Neural crest cell (in vitro differentiated cells): ENCODE measurements around the gene GOPC. TPM values are rescaled to one million over a fixed set of nuclear protein-coding genes. Genes with fewer than 3 reads are reported as not detected.

Source experiments
- DNase-seq: peaks from one replicate; pipeline ENCODE4 v3.0.0; 2021; ENCODE audit warnings: low read depth, mixed read lengths, low spot score
- H3K27ac Mint-ChIP-seq: one replicate; pipeline ENCODE4 v1.8.0; 2021; ENCODE audit warnings: mild to moderate bottlenecking, mixed read lengths; ENCODE audit not compliant: unreplicated experiment
- H3K27me3 Mint-ChIP-seq: 2 replicates; pipeline ENCODE4 v1.8.0; 2021; ENCODE audit warnings: low read depth, mild to moderate bottlenecking, mixed read lengths
- H3K36me3 Mint-ChIP-seq: 2 replicates; pipeline ENCODE4 v1.8.0; 2021; ENCODE audit warnings: low read depth, mild to moderate bottlenecking, mixed read lengths
- H3K4me1 Mint-ChIP-seq: 2 replicates; pipeline ENCODE4 v1.8.0; 2021; ENCODE audit warnings: mixed read lengths
- H3K4me3 Mint-ChIP-seq: one replicate; pipeline ENCODE4 v1.8.0; 2021; ENCODE audit warnings: mild to moderate bottlenecking, mixed read lengths
- H3K9me3 Mint-ChIP-seq: 2 replicates; pipeline ENCODE4 v1.8.0; 2021; ENCODE audit warnings: mixed read lengths
- CTCF ChIP-seq: fragments of 200-600 bp; sonication (generic); conservative IDR thresholded peaks from 2 replicates; pipeline ENCODE4 v1.5.0; 2021; ENCODE audit warnings: antibody characterized with exemption, mild to moderate bottlenecking
- total RNA-seq: library from RNA; stranded (reverse); gene quantifications from 2 replicates; pipeline ENCODE4 v1.2.1, GENCODE V29; 2021

Gene GOPC
- total RNA-seq, 1 donor from 2014 or later = 30.7 TPM

GRCh38 chr6:117515326-117515725 is 87.0 kb downstream of the GOPC start:
- no peak for DNase-seq
- Mint-ChIP-seq H3K27me3 (no peaks in the 10 kb centered on the region), H3K36me3 (peaks cover 6% of the 10 kb centered on the region), H3K9me3 (peaks cover 2% of the 10 kb centered on the region), H3K27ac (no peak overlapping the region), H3K4me3 (no peak overlapping the region), H3K4me1 (peaks cover 8% of the 10 kb centered on the region)
- TF ChIP-seq CTCF = no peak

- Mint-ChIP-seq H3K4me1 (peaks cover 8% of the 10 kb centered on the region), H3K27me3 (no peaks in the 10 kb centered on the region), H3K4me3 (no peak overlapping the region), H3K27ac (no peak overlapping the region), H3K36me3 (peaks cover 6% of the 10 kb centered on the region), H3K9me3 (peaks cover 2% of the 10 kb centered on the region)
- DNase-seq = no peak
- TF ChIP-seq CTCF = no peak
Observed at GRCh38 chr6:117514655-117515054, 87.7 kb downstream of the GOPC start.

- H3K4me3 Mint-ChIP-seq = no peak overlapping the region
- no peaks in the 10 kb centered on the region for H3K27me3 Mint-ChIP-seq
- peaks cover 8% of the 10 kb centered on the region for H3K4me1 Mint-ChIP-seq
- H3K36me3 Mint-ChIP-seq = peaks cover 6% of the 10 kb centered on the region
- no peak for TF ChIP-seq CTCF
- no peak overlapping the region for H3K27ac Mint-ChIP-seq
- no peak for DNase-seq
- peaks cover 2% of the 10 kb centered on the region for H3K9me3 Mint-ChIP-seq
Observed at GRCh38 chr6:117513778-117514365, 88.4 kb downstream of the GOPC start.

GRCh38 chr6:117512987-117513573 is 89.2 kb downstream of the GOPC start:
- Mint-ChIP-seq H3K27ac (no peak overlapping the region), H3K9me3 (peaks cover 2% of the 10 kb centered on the region), H3K36me3 (peaks cover 2% of the 10 kb centered on the region), H3K4me3 (no peak overlapping the region), H3K4me1 (peaks cover 8% of the 10 kb centered on the region), H3K27me3 (no peaks in the 10 kb centered on the region)
- TF ChIP-seq CTCF = no peak
- no peak for DNase-seq

- H3K36me3 Mint-ChIP-seq = no peaks in the 10 kb centered on the region
- no peak for TF ChIP-seq CTCF
- H3K9me3 Mint-ChIP-seq = peaks cover 2% of the 10 kb centered on the region
- peaks cover 16% of the 10 kb centered on the region for H3K4me1 Mint-ChIP-seq
- H3K4me3 Mint-ChIP-seq = no peak overlapping the region
- H3K27me3 Mint-ChIP-seq = no peaks in the 10 kb centered on the region
- no peak for DNase-seq
- no peak overlapping the region for H3K27ac Mint-ChIP-seq
Observed at GRCh38 chr6:117512056-117512828, 90.1 kb downstream of the GOPC start.

Other genes with a start within 250 kb of the GOPC start
- not detected in 2 replicates for gene ROS1, start 176.6 kb downstream of the GOPC start, total RNA-seq
- gene DCBLD1, start 119.8 kb downstream of the GOPC start, total RNA-seq = 9.1 and 10.1 TPM in 2 replicates
- gene NUS1, start 73.0 kb upstream of the GOPC start, total RNA-seq = 33.7 and 35.7 TPM in 2 replicates